GM21367 (cell line): ENCODE results near the gene NANP.
A peak's percentile ranks its signal among the peaks of the same experiment; 100 is the strongest.
"Not testable (repeated sequence)": the region's sequence is repeated elsewhere in the genome, so short reads cannot be mapped to it uniquely, and the experiment has no call there.

ENCODE experiments used
- ATAC-seq: cut with Tn5 transposase; IDR thresholded peaks from one replicate; pipeline ENCODE4 v1.9.1; 2021; ENCODE audit not compliant: unreplicated experiment

NANP gene

DNA sequence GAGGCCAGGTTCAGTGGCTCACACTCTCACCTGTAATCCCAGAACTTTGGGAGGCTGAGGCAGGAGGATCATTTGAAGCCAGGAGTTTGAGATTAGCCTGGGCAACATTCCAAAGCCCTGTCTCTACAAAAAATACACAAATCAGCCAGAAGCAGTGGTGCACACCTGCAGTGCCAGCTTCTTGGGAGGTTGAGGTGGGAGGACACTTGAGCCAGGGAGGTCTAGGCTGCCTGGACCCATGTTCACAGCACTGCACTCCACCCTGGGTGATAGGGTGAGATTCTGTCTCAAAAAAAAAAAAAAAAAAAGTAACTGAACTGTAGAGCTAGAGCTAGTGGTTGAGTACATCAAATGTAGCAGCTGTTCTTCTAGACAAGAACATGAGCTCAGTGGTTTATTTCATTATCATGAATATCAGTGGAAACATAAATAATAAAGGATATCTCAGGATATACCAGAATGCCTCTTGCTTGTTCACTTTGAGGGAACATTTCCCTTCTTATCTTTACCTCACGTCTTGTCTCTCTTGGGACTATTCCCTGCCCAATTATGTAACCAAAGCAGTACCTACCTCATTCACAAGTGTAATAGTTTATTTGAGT is 17.6 kb downstream of the NANP start:
- ATAC-seq = no peak

GRCh38 chr20:25605148-25605547 is 18.7 kb downstream of the NANP start:
- no peak for ATAC-seq

DNA sequence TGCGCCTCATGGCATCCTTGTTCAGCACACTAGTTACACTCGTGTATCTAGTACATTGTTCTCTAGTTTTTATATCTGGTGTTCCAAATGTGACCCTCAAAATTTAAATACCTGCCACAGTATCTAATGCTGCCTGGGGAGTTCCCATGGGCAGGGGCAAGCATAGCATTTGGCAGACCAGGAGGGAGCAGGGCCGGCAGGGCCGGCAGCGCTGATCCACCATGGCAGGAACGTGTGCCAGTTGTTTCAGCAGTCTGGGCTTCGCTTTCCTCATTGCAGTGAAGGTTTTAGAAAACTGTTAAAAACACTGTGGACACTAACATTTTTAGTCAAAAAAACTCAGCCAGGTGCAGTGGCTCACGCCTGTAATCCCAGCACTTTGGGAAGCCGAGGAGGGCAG is 19.2 kb downstream of the NANP start:
- no peak for ATAC-seq

- not testable (repeated sequence) for ATAC-seq
These were observed 20.9 kb downstream of the NANP start for GRCh38 chr20:25602914-25603309.

- not testable (repeated sequence) for ATAC-seq
These were observed 21.5 kb downstream of the NANP start for GRCh38 chr20:25602191-25602913.

GRCh38 chr20:25601659-25602058 is 22.2 kb downstream of the NANP start:
- no peak for ATAC-seq

- ATAC-seq = no peak
These were observed 23.2 kb downstream of the NANP start for GRCh38 chr20:25600632-25601031.

DNA sequence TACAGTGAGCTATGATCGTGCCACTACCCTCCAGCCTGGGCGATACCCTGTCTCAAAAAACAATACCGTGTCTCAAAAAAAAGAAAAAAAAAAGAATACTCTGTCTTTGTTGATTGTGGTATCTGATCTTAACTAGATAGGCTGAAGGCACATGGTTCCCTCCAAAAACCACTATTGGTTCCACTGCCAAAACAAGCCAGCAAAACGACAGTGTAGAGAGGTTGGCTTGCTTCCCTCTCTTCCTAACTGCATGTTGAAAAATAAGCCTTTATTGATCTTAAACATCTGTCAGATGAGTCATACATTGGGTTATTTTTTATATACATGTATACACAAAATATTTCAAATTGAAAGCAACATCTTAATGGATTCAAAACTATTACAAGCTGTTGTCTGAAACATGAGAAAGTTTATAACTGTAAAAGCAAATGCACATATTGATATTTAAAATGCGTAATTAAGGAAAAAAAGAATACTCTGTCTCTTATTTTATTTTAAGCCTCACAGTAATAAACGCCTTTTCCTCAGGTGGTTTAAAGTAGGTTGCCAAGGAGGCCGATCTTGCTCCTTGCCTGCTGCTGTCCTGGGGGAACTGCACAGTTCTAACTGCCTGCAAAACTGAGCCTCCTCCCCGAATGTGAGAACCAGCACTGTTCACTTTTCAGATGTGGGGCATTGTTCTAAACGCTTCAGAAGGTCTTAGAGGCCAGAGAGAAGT is 31.5 kb downstream of the NANP start:
- no peak for ATAC-seq

DNA sequence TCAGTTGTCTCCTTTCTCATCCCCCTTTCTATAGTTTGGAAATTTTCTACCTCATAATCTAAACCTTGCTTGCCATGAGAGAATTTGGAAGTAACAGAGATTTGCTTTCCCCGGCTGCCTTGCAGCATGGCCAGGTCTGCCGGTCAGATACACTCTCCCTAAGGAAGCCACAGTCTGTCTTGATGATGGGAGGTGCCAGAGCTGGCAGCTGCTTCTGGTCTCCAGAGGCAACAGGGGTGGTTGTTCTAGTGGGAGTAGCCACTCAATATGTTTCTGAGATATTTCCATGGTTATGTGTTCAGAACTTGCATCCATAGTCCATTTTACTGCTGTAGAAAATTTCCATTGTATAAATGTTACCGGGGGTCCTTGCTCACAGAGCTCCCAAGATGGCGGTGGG is 33.0 kb downstream of the NANP start:
- ATAC-seq = not testable (repeated sequence)

DNA sequence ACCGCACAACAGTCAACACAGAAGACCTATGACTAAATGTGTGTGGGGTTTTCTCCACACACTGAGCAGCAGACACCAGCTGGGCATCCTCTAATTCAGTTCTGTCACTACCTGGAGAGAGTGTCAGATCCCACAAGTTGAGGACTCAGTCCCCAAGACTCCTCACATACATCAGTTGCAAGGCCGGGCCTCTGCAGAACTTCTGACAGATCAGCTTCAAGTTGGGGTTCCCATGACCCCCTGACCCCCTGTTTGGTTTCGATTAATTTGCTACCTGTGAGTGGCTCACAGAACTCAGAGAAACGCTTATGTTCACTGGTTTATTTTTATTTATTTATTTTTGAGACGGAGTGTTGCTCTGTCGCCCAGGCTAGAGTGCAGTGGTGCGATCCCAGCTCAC is 35.3 kb downstream of the NANP start:
- no peak for ATAC-seq

DNA sequence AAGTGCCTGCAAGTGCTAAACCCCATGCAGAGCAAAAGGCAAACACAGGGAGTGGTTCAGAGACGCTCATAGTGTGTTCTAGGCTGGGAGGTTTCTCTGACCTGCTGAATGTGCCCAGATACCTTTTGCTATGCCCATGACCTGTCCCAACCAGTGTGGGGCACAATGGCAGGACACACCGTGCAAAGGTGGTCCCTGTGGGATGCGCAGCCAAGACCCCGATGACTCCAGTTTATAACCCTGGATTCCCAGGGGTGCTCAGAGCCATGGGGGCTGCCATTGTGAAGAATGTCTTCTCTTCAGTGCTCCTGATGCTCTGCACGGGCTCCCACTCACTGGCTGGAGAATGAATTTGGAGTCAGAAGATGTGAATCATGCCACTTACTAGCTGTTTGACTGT is 36.3 kb downstream of the NANP start:
- no peak for ATAC-seq

DNA sequence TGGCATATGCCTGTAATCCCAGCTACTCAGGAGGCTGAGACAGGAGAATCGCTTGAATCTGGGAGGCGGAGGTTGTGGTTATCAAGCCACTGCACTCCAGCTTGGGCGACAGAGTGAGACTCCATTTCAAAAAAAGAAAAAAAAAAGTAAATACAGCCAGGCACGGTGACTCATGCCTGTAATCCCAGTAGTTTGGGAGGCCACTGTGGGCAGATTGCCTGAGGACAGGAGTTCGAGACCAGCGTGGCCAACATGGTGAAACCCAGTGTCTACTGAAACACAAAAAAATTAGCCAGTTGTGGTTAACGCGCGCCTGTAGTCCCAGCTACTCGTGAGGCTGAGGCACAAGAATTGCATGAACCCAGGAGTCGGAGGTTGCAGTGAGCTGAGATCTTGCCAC is 36.9 kb downstream of the NANP start:
- ATAC-seq = no peak

GRCh38 chr20:25584905-25585704 is 38.7 kb downstream of the NANP start, which contains the start of gene NINL:
TSS of gene NINL (minus strand) at chr20:25585531. CDS start at chr20:25526587, 58,944 bp downstream.
- peak; percentile 54 for ATAC-seq

- not testable (repeated sequence) for ATAC-seq
These were observed 40.2 kb downstream of the NANP start for GRCh38 chr20:25583607-25584006.

GRCh38 chr20:25580711-25581110 is 43.1 kb downstream of the NANP start:
- ATAC-seq = no peak

GRCh38 chr20:25579081-25579770 is 44.6 kb downstream of the NANP start:
- no peak for ATAC-seq

DNA sequence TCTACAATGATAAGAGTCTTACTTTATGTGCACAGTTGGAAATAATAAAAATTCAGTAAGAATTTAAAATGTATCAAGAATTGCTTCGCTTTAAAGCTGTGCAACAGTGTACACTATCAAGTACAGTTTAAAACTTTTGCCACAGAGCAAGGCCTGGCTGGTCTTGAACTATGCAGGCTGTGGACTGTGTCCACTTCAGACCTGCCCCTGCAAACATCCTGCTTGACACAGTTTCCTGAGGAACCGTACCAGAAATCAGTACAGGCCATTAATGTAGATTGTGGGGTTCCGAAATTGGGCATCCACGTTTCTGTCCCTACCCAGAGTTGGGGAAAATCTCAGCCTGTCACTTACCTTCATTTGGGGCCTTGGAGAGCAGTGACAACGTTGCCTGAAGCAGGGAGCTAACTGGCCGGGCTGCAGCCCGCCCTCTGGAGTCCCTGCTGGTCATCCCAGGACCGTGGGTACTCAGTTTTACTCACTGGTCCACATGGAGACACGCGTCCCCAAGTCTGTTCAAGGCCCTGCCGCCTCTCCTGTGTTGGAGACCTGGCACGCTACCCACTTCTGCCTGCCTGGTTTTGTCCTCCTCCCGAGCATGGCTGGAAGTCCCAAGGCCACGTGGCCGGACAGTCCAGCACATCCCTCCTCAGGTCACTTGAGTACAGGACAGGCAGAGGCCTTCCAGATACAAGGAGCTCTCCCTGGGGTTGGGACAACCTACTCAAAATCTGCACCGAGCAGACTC is 46.9 kb downstream of the NANP start:
- no peak for ATAC-seq

DNA sequence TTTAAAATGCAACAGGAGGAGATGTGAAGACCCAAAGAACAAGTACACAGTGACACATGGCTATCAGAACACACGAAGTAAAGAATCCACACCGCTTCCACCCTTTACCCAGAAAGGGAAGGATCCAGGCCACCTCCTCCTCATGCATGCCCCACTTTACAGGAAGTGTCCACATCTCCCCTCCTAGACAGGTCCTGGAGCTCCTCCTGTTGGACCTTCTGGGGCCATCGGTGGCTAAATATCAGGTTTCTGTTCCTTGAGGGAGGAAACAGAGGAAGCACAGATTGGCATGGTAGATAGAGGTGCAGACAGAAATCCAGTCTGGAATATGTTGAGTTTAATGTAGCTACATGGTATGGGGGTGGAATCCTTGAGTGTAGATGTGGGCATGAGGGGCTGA is 49.4 kb downstream of the NANP start:
- ATAC-seq = no peak

DNA sequence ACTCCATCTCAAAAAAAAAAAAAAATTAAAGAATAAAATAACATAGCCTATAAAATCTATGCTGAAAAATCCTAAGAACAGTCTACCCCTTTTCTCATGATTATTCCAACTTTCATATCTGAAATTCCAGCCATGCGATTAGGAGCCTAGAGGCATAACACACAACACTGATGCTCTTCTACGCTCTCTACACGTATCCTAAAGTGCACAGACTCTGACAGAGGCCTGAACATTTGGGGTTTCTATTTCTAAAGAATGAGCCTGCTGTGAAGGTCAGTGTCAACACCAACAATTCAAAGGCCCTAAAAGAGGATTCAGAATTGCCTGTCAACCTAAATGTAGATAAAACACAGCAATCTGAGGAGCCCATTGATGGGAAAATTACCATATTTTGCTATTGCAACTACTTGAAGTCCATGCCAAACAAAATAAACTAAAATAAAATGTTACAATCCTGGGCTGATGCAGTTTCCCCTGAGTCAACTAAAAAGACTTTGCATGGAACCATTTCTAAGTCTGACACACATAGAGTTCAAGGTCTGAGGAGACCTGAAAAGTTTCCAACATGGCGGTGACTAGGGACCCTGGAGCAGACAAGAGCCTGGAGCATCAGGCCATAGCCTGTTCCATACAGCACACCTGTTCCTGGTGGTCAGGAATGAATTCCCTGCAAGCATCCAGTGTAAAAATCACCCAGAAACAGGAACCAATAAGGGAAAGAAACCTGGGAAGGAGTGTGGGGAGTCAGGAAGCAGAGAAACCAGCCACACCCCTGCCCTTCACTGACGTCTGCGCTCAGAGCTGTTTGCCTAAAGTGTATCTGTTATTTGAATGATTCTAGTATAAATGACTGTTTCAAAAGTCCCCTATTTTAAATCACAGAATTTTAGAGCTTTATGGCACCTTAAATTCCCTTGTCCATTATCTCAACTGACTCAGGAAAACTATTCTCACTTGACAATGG is 50.2 kb downstream of the NANP start:
- ATAC-seq = no peak
